HFFc6 (cell line): Measurements from ENCODE around the gene DACH1. TPM values are rescaled to one million over a fixed set of nuclear protein-coding genes. Genes with fewer than 3 reads are reported as not detected.

ENCODE experiments used
- DNase-seq: peaks from one replicate; pipeline ENCODE4 v3.0.0-alpha.2; 2018
- H3K27ac Mint-ChIP-seq: 2 replicates; pipeline ENCODE4 v1.8.0; 2020; ENCODE audit warnings: mild to moderate bottlenecking, mixed read lengths
- H3K27me3 Mint-ChIP-seq: 2 replicates; pipeline ENCODE4 v1.8.0; 2021; ENCODE audit warnings: mild to moderate bottlenecking, moderate library complexity, mixed read lengths; ENCODE audit not compliant: insufficient read depth
- H3K36me3 Mint-ChIP-seq: 2 replicates; pipeline ENCODE4 v1.8.0; 2021; ENCODE audit warnings: low read depth, mixed read lengths
- H3K4me1 Mint-ChIP-seq: 2 replicates; pipeline ENCODE4 v1.8.0; 2020; ENCODE audit warnings: low read depth, mixed read lengths
- H3K4me3 Mint-ChIP-seq: 2 replicates; pipeline ENCODE4 v1.8.0; 2020; ENCODE audit warnings: mild to moderate bottlenecking, moderate library complexity, mixed read lengths
- H3K9me3 Mint-ChIP-seq: 2 replicates; pipeline ENCODE4 v1.8.0; 2020; ENCODE audit warnings: mild to moderate bottlenecking, mixed read lengths
- total RNA-seq, 6 experiments: library from RNA; stranded (reverse); fragmentation: NEBNext Ultra II Directional; extraction: Animal tissue kit (Norgen Biotek cat#: 25700); gene quantifications; 2 replicates in 1 of 6; 3 replicates in 5 of 6; pipeline ENCODE4 v1.2.3, GENCODE V29; 2021
- TF ChIP-seq, protein P1 (sequence below): fragments of 200-600 bp; sonication (generic); IDR thresholded peaks from 2 replicates; pipeline ENCODE4 v1.5.0; 2021; ENCODE audit warnings: antibody characterized with exemption, mild to moderate bottlenecking

The DACH1 gene
- total RNA-seq, 6 experiments from 2014 or later = not detected

DNA sequence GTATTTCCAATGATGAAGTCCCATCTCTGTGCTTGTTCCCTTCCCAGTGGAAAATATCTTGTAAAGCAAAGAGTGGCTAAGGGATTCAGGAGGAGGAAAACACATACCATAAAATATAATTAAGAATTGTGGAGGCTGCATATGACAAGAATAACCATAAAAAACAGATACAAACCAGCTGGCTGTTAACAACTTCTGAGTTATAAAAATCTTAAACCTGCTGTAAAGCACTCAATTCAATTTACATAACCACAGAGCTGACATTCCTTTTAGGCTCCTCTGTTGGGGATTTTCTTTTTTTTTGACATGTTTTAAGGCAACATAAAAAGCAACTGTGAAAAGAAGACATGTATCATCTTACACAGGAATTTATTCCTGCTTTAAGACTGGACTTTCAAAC is 207.6 kb downstream of the DACH1 start:
- no peak for DNase-seq

GRCh38 chr13:71645467-71645866 is 221.5 kb downstream of the DACH1 start:
- H3K27ac Mint-ChIP-seq = no peak overlapping the region
- H3K27me3 Mint-ChIP-seq = no peaks in the 10 kb centered on the region
- peaks cover 45% of the 10 kb centered on the region for H3K9me3 Mint-ChIP-seq
- DNase-seq = no peak
- no peaks in the 10 kb centered on the region for H3K4me1 Mint-ChIP-seq
- H3K36me3 Mint-ChIP-seq = 0 out of 2 replicates have a peak, but pooled peaks cover 4% of the 10 kb centered on the region
- TF ChIP-seq, protein P1, sequence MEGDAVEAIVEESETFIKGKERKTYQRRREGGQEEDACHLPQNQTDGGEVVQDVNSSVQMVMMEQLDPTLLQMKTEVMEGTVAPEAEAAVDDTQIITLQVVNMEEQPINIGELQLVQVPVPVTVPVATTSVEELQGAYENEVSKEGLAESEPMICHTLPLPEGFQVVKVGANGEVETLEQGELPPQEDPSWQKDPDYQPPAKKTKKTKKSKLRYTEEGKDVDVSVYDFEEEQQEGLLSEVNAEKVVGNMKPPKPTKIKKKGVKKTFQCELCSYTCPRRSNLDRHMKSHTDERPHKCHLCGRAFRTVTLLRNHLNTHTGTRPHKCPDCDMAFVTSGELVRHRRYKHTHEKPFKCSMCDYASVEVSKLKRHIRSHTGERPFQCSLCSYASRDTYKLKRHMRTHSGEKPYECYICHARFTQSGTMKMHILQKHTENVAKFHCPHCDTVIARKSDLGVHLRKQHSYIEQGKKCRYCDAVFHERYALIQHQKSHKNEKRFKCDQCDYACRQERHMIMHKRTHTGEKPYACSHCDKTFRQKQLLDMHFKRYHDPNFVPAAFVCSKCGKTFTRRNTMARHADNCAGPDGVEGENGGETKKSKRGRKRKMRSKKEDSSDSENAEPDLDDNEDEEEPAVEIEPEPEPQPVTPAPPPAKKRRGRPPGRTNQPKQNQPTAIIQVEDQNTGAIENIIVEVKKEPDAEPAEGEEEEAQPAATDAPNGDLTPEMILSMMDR = no peak
- no peak overlapping the region for H3K4me3 Mint-ChIP-seq

More for the DNA sequence above, 207.6 kb downstream of the DACH1 start:
- Mint-ChIP-seq H3K27me3 (no peaks in the 10 kb centered on the region), H3K4me1 (no peaks in the 10 kb centered on the region), H3K9me3 (peaks cover 13% of the 10 kb centered on the region; the same call in 1 of the 2 replicates), H3K27ac (no peak overlapping the region), H3K36me3 (no peaks in the 10 kb centered on the region), H3K4me3 (no peak overlapping the region)
- TF ChIP-seq, protein P1 = no peak

GRCh38 chr13:71644579-71644978 is 222.4 kb downstream of the DACH1 start:
- TF ChIP-seq, protein P1 = no peak
- Mint-ChIP-seq H3K4me3 (no peak overlapping the region), H3K9me3 (peaks cover 45% of the 10 kb centered on the region), H3K36me3 (0 out of 2 replicates have a peak, but pooled peaks cover 4% of the 10 kb centered on the region), H3K27ac (no peak overlapping the region), H3K27me3 (no peaks in the 10 kb centered on the region), H3K4me1 (no peaks in the 10 kb centered on the region)
- DNase-seq = no peak

GRCh38 chr13:71643448-71643860 is 223.6 kb downstream of the DACH1 start:
- Mint-ChIP-seq H3K9me3 (peaks cover 51% of the 10 kb centered on the region), H3K36me3 (0 out of 2 replicates have a peak, but pooled peaks cover 4% of the 10 kb centered on the region), H3K27ac (no peak overlapping the region), H3K4me3 (no peak overlapping the region), H3K4me1 (no peaks in the 10 kb centered on the region), H3K27me3 (no peaks in the 10 kb centered on the region)
- no peak for DNase-seq
- TF ChIP-seq, protein P1 = no peak

GRCh38 chr13:71638751-71639150 is 228.3 kb downstream of the DACH1 start:
- DNase-seq = no peak
- no peak overlapping the region for H3K27ac Mint-ChIP-seq
- H3K4me1 Mint-ChIP-seq = no peaks in the 10 kb centered on the region
- no peaks in the 10 kb centered on the region for H3K27me3 Mint-ChIP-seq
- TF ChIP-seq, protein P1 = no peak
- H3K9me3 Mint-ChIP-seq = peaks cover 46% of the 10 kb centered on the region
- H3K4me3 Mint-ChIP-seq = no peak overlapping the region
- H3K36me3 Mint-ChIP-seq = peaks cover 10% of the 10 kb centered on the region; the same call in 1 of the 2 replicates
